Smooth muscle cell (in vitro differentiated cells): ENCODE measurements around the gene ATP4A. TPM values are rescaled to one million over a fixed set of nuclear protein-coding genes. Genes with fewer than 3 reads are reported as not detected.

ENCODE experiments used
- DNase-seq: peaks from one replicate; lab custom pipeline; 2025; ENCODE audit not compliant: unreplicated experiment; lab: John Stamatoyannopoulos, UW
- H2AFZ ChIP-seq: fragments of 200-600 bp; sonication (generic); 2 replicates; pipeline ENCODE4 v1.6.0; 2016; ENCODE audit warnings: antibody characterized with exemption, low read depth, mild to moderate bottlenecking
- H3F3A ChIP-seq: fragments of 200-600 bp; sonication (generic); 2 replicates; pipeline ENCODE4 v1.6.0; 2017; ENCODE audit warnings: antibody characterized with exemption, low read depth
- H3K27ac ChIP-seq: fragments of 200-600 bp; sonication (generic); 2 replicates; pipeline ENCODE4 v1.5.1; 2016; ENCODE audit warnings: low read depth, mild to moderate bottlenecking
- H3K27me3 ChIP-seq: fragments of 200-600 bp; sonication (generic); 2 replicates; pipeline ENCODE4 v1.6.1; 2016; ENCODE audit warnings: low read depth, mild to moderate bottlenecking
- H3K36me3 ChIP-seq: fragments of 200-600 bp; sonication (generic); 2 replicates; pipeline ENCODE4 v1.5.1; 2016; ENCODE audit warnings: low read depth
- H3K4me1 ChIP-seq: fragments of 200-600 bp; sonication (generic); 2 replicates; pipeline ENCODE4 v1.5.1; 2016; ENCODE audit warnings: low read depth
- H3K4me2 ChIP-seq: fragments of 200-600 bp; sonication (generic); 2 replicates; pipeline ENCODE4 v1.6.0; 2016; ENCODE audit warnings: mild to moderate bottlenecking
- H3K4me3 ChIP-seq: fragments of 200-600 bp; sonication (generic); 2 replicates; pipeline ENCODE4 v1.5.1; 2016; ENCODE audit warnings: mild to moderate bottlenecking
- H3K79me2 ChIP-seq: fragments of 200-600 bp; sonication (generic); 2 replicates; pipeline ENCODE4 v1.6.0; 2016; ENCODE audit warnings: low read depth, mild to moderate bottlenecking
- H3K9ac ChIP-seq: fragments of 200-600 bp; sonication (generic); 2 replicates; pipeline ENCODE4 v1.6.0; 2016; ENCODE audit warnings: low read depth
- H3K9me3 ChIP-seq: fragments of 200-600 bp; sonication (generic); replicated peaks from 2 replicates; pipeline ENCODE4 v1.5.1; 2016; ENCODE audit warnings: low read depth
- H4K20me1 ChIP-seq: fragments of 200-600 bp; sonication (generic); 2 replicates; pipeline ENCODE4 v1.6.0; 2016; ENCODE audit warnings: low read depth
- CTCF ChIP-seq: fragments of 200-600 bp; sonication (generic); IDR thresholded peaks from 2 replicates; pipeline ENCODE4 v1.5.1; 2017; ENCODE audit warnings: borderline replicate concordance, mild to moderate bottlenecking, antibody characterized with exemption; ENCODE audit not compliant: insufficient read depth, poor library complexity, severe bottlenecking
- WGBS: methylation state at CpG from one replicate; pipeline ENCODE4 v1.1.7; 2016; ENCODE audit warnings: low lambda C conversion rate; 5-methylcytosine and 5-hydroxymethylcytosine counted together
- polyA plus RNA-seq: library from polyadenylated mRNA; unstranded; fragments of >200 nt; fragmentation: Nextera tagmentation; extraction: Ambion mirVana; gene quantifications from 2 replicates; pipeline ENCODE4 v1.2.1, GENCODE V29; 2016
- total RNA-seq: library from RNA; depleted of rRNA; stranded (reverse); fragments of >200 nt; gene quantifications from 2 replicates; pipeline ENCODE4 v1.2.3, GENCODE V29; 2014

The ATP4A gene
- total and polyA plus RNA-seq, 2 experiments from 2014 or later = not detected

DNA sequence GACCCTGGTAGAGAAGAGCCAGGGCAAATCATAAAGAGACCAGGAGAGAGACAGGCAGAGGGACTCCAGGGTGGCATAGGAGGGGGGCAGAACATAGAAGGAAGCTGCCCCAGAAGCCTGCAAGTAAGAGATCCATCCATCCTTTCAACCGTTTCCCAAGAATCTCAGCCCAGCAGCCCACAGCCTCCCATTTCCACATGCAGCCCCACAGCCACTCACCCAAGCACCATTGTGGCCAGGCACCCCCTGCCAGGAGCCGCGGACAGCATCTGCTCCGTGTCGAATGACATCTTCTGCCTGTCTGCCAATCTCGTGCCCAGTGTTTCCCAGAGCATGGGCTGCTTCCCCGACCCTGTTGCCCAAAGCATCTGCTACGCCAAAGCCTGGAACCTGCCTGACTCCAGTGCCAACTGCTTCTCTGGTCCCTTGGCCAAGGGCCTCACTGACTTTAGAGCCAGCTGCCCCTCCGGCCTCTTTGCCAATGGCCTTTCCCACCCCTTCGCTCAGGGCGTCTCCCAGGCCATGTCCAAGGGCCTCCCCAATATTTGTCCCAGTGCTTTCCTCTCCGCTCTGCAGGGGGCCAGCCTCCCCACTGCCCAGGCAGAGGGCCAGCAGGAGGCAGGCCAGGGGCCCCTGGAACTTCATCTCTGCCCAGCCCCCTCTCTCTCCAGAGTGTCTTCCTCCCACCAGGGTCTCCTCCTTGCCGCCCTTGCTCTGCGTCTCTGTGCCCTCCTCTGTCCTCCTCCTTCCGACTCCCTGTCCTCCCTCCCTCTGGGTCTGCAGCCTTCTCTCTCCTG is 50.4 kb downstream of the ATP4A start:
- no peak for DNase-seq
- no peak for TF ChIP-seq CTCF
- H3K9me3 ChIP-seq = no peaks in the 10 kb centered on the region
- H3F3A ChIP-seq = no peaks in the 10 kb centered on the region
- H4K20me1 ChIP-seq = no peaks in the 10 kb centered on the region
- H2AFZ ChIP-seq = no peak overlapping the region
- H3K79me2 ChIP-seq = no peaks in the 10 kb centered on the region
- H3K36me3 ChIP-seq = no peaks in the 10 kb centered on the region
- H3K9ac ChIP-seq = no peak overlapping the region
- 89% methylated on average over 15 of the region's 15 CpGs for WGBS
- H3K4me3 ChIP-seq = no peak overlapping the region
- H3K4me2 ChIP-seq = no peak overlapping the region
- H3K4me1 ChIP-seq = peaks cover 7% of the 10 kb centered on the region
- H3K27ac ChIP-seq = no peak overlapping the region
- peaks cover 7% of the 10 kb centered on the region for H3K27me3 ChIP-seq

- Histone ChIP-seq H3K4me1 (peaks cover 7% of the 10 kb centered on the region), H3K9ac (no peak overlapping the region), H3K27me3 (peaks cover 8% of the 10 kb centered on the region), H3K4me3 (no peak overlapping the region), H2AFZ (no peak overlapping the region), H3K4me2 (no peak overlapping the region), H3K9me3 (no peaks in the 10 kb centered on the region), H3K36me3 (no peaks in the 10 kb centered on the region), H3K27ac (no peak overlapping the region), H3K79me2 (no peaks in the 10 kb centered on the region), H3F3A (no peaks in the 10 kb centered on the region), H4K20me1 (no peaks in the 10 kb centered on the region)
- 86% methylated on average over 7 of the region's 7 CpGs for WGBS
- no peak for DNase-seq
- TF ChIP-seq CTCF = no peak
These were observed 52.1 kb downstream of the ATP4A start for GRCh38 chr19:35511337-35511736.

DNA sequence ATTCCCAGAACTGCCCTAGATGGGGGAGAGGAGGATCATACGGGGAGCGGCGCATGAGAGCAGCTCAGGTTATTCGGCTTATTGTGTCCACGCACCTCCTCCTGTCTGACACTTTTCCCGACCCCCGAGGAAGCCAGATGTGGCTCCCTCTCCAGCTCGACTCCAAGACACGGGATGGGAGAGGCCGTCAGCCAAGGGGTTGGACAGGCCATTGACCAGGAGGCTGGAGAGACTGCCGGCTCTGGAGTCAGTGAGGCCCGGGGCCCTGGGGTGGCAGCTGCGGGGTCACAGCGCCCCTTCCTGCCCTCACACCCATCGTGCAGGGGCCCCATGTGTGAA is 52.9 kb downstream of the ATP4A start:
- peak overlapping the region; percentile 85 for H3K4me2 ChIP-seq
- no peaks in the 10 kb centered on the region for H3K36me3 ChIP-seq
- H3K4me1 ChIP-seq = peaks cover 7% of the 10 kb centered on the region
- H3K4me3 ChIP-seq = peak overlapping the region; percentile 60
- no peak for TF ChIP-seq CTCF
- no peaks in the 10 kb centered on the region for H3K9me3 ChIP-seq
- H3K9ac ChIP-seq = no peak overlapping the region
- WGBS = 33% methylated on average over 15 of the region's 15 CpGs
- H2AFZ ChIP-seq = peak overlapping the region; percentile 94
- no peaks in the 10 kb centered on the region for H4K20me1 ChIP-seq
- peaks cover 8% of the 10 kb centered on the region for H3K27me3 ChIP-seq
- DNase-seq = no peak
- H3K27ac ChIP-seq = no peak overlapping the region
- H3F3A ChIP-seq = no peaks in the 10 kb centered on the region
- no peaks in the 10 kb centered on the region for H3K79me2 ChIP-seq
